Measurements from ENCODE around the gene TTLL5. TPM values are rescaled to one million over a fixed set of nuclear protein-coding genes. Genes with fewer than 3 reads are reported as not detected.

Gene TTLL5
- total and polyA plus RNA-seq, 2 of the 13 experiments (the other 11 are each of a cell fraction or from before 2014, with no cell fraction given) = 11.8 to 18.8 TPM

- TF ChIP-seq ZBTB40 (IDR thresholded peaks at IDR 0.05) (no peak), ZBTB40 (CRISPR knock-in tag; IDR thresholded peaks at IDR 0.05) (no peak), NR3C1 (CRISPR knock-in tag; IDR thresholded peaks at IDR 0.05) (no peak), SRSF4 (IDR thresholded peaks at IDR 0.05; ENCODE audit: low read depth, low read length, poor library complexity, severe bottlenecking) (no peak), ZBTB8A (CRISPR knock-in tag; IDR thresholded peaks at IDR 0.05; ENCODE audit: borderline replicate concordance, low read depth) (no peak), BATF2 (CRISPR knock-in tag; IDR thresholded peaks at IDR 0.05) (no peak), PAF1 (CRISPR knock-in tag; IDR thresholded peaks at IDR 0.05) (no peak)
Observed at GRCh38 chr14:75738192-75738591, 77.1 kb downstream of the TTLL5 start (continued).
